IMR-90 (cell line): ENCODE measurements around the gene PTPN13. TPM values are rescaled to one million over a fixed set of nuclear protein-coding genes. Genes with fewer than 3 reads are reported as not detected.
A peak's percentile ranks its signal among the peaks of the same experiment; 100 is the strongest.

Source experiments
- ATAC-seq: fragments of 200-7000 bp; cut with Tn5 transposase; 2 replicates; pipeline ENCODE4 v1.9.1; 2020; ENCODE audit warnings: low read depth, mild to moderate bottlenecking, moderate library complexity
- BruUV-seq: library from RNA; stranded (reverse); fragments of 400-500 nt; replicated peaks from 2 replicates; lab custom pipeline; 2021; lab: Mats Ljungman, UMichigan
- CTCF ChIA-PET: fragments of 300-600 bp; formaldehyde crosslinking; extraction: SDS; loops from one replicate; lab custom pipeline; 2021; ENCODE audit warnings: antibody characterized with exemption; lab: Yijun Ruan, JAX
- POLR2A ChIA-PET: fragments of 300-600 bp; sonication (Branson Sonifier 250); formaldehyde crosslinking; loops from one replicate; lab custom pipeline; 2022; ENCODE audit warnings: antibody characterized with exemption; ENCODE audit not compliant: unreplicated experiment; lab: Charles Lee
- DNase-seq: peaks from one replicate; pipeline ENCODE4 v3.0.0; 2013
- H2AFZ ChIP-seq: replicated peaks from 2 replicates; pipeline ENCODE3; 2013; ENCODE audit warnings: low read length, mild to moderate bottlenecking; ENCODE audit not compliant: poor library complexity
- H2AK5ac ChIP-seq: 2 replicates; pipeline ENCODE4 v1.6.1; 2013; ENCODE audit warnings: low read depth, low read length, inconsistent platforms
- H2AK9ac ChIP-seq: replicated peaks from 2 replicates; pipeline ENCODE3; 2013; ENCODE audit warnings: mild to moderate bottlenecking, low read depth, low read length, moderate library complexity; ENCODE audit not compliant: poor library complexity
- H2BK120ac ChIP-seq: 2 replicates; pipeline ENCODE4 v1.6.1; 2013; ENCODE audit warnings: low read depth, low read length, inconsistent platforms
- H2BK15ac ChIP-seq: 3 replicates; pipeline ENCODE4 v1.6.1; 2013; ENCODE audit warnings: low read depth, low read length, inconsistent platforms
- H2BK20ac ChIP-seq: 2 replicates; pipeline ENCODE4 v1.6.1; 2013; ENCODE audit warnings: low read depth, mild to moderate bottlenecking, inconsistent platforms, low read length, moderate library complexity
- H2BK5ac ChIP-seq: 2 replicates; pipeline ENCODE4 v1.6.1; 2013; ENCODE audit warnings: mild to moderate bottlenecking, low read depth, low read length, inconsistent platforms; ENCODE audit not compliant: poor library complexity, severe bottlenecking
- H3K14ac ChIP-seq: replicated peaks from 2 replicates; pipeline ENCODE4 v1.6.1; 2013; ENCODE audit warnings: low read depth, low read length, inconsistent platforms
- H3K18ac ChIP-seq: 2 replicates; pipeline ENCODE4 v1.6.1; 2013; ENCODE audit warnings: low read depth, low read length, control low read depth
- H3K23ac ChIP-seq: 2 replicates; pipeline ENCODE4 v1.6.1; 2013; ENCODE audit warnings: low read depth, low read length, inconsistent platforms
- H3K27ac ChIP-seq: 2 replicates; pipeline ENCODE4 v1.5.1; 2013; ENCODE audit warnings: mild to moderate bottlenecking, control low read depth, low read length; ENCODE audit not compliant: insufficient read depth
- H3K27me3 ChIP-seq: 2 replicates; pipeline ENCODE4 v1.6.1; 2013; ENCODE audit warnings: low read length; ENCODE audit not compliant: control insufficient read depth, insufficient read depth
- H3K36me3 ChIP-seq: 2 replicates; pipeline ENCODE4 v1.6.1; 2013; ENCODE audit warnings: low read length, mixed read lengths; ENCODE audit not compliant: control insufficient read depth, insufficient read depth
- H3K4ac ChIP-seq: 2 replicates; pipeline ENCODE4 v1.6.1; 2013; ENCODE audit warnings: low read depth, low read length, inconsistent platforms
- H3K4me1 ChIP-seq: 2 replicates; pipeline ENCODE4 v1.6.1; 2013; ENCODE audit warnings: low read length, mixed read lengths; ENCODE audit not compliant: control insufficient read depth, insufficient read depth
- H3K4me2 ChIP-seq: 2 replicates; pipeline ENCODE4 v1.6.1; 2013; ENCODE audit warnings: low read depth, mild to moderate bottlenecking, control low read depth, low read length, moderate library complexity
- H3K4me3 ChIP-seq: 2 replicates; pipeline ENCODE4 v1.5.1; 2013; ENCODE audit warnings: low read depth, mild to moderate bottlenecking, control low read depth, low read length, moderate library complexity; ENCODE audit not compliant: insufficient read depth
- H3K56ac ChIP-seq: 2 replicates; pipeline ENCODE4 v1.6.1; 2013; ENCODE audit warnings: low read length, inconsistent platforms; ENCODE audit not compliant: insufficient read depth; ENCODE audit errors: extremely low read depth
- H3K79me1 ChIP-seq, 2 experiments: 2 replicates each; pipeline ENCODE4 v1.6.1; 2013; ENCODE audit warnings: low read length in 2 of 2, inconsistent platforms in 1 of 2, low read depth in 1 of 2
- H3K9ac ChIP-seq: 2 replicates; pipeline ENCODE4 v1.6.1; 2013; ENCODE audit warnings: low read depth, low read length, control low read depth
- H3K9me1 ChIP-seq: 2 replicates; pipeline ENCODE4 v1.6.1; 2013; ENCODE audit warnings: low read length, inconsistent platforms; ENCODE audit not compliant: insufficient read depth
- H3K9me3 ChIP-seq: 2 replicates; pipeline ENCODE4 v1.6.1; 2013; ENCODE audit warnings: low read length; ENCODE audit not compliant: control insufficient read depth, insufficient read depth
- H4K20me1 ChIP-seq: 2 replicates; pipeline ENCODE4 v1.6.1; 2013; ENCODE audit warnings: low read length, inconsistent platforms; ENCODE audit not compliant: insufficient read depth
- H4K5ac ChIP-seq: 2 replicates; pipeline ENCODE4 v1.6.1; 2013; ENCODE audit warnings: mild to moderate bottlenecking, low read depth, low read length, control low read depth
- H4K8ac ChIP-seq, 2 experiments: 2 replicates each; pipeline ENCODE4 v1.6.1; 2013; ENCODE audit warnings: low read depth in 2 of 2, low read length in 2 of 2, control low read depth in 1 of 2, inconsistent platforms in 1 of 2
- H4K91ac ChIP-seq: 2 replicates; pipeline ENCODE4 v1.6.1; 2013; ENCODE audit warnings: low read depth, low read length, inconsistent platforms; ENCODE audit not compliant: insufficient read depth
- BHLHE40 ChIP-seq: fragments of 150-350 bp; IDR thresholded peaks from 2 replicates; pipeline ENCODE4 v1.6.1; 2016; ENCODE audit warnings: mild to moderate bottlenecking, low read depth, low read length
- CEBPB ChIP-seq: IDR thresholded peaks from 2 replicates; pipeline ENCODE4 v1.6.1; 2012; ENCODE audit warnings: low read depth, low read length, improper control_type of control experiment
- CHD1 ChIP-seq: IDR thresholded peaks from 2 replicates; pipeline ENCODE4 v1.6.1; 2012; ENCODE audit warnings: low read depth, low read length, improper control_type of control experiment
- FOS ChIP-seq: fragments of 150-350 bp; IDR thresholded peaks from 2 replicates; pipeline ENCODE4 v1.6.1; 2016; ENCODE audit warnings: low read depth, low read length
- MAFK ChIP-seq: IDR thresholded peaks from 2 replicates; pipeline ENCODE4 v1.6.1; 2012; ENCODE audit warnings: low read depth, low read length, improper control_type of control experiment
- MAZ ChIP-seq: IDR thresholded peaks from 2 replicates; pipeline ENCODE4 v1.6.1; 2012; ENCODE audit warnings: low read depth, mild to moderate bottlenecking, low read length, improper control_type of control experiment, moderate library complexity, borderline replicate concordance
- MXI1 ChIP-seq: IDR thresholded peaks from 2 replicates; pipeline ENCODE4 v1.6.1; 2012; ENCODE audit warnings: low read depth, mild to moderate bottlenecking, low read length, moderate library complexity, borderline replicate concordance
- NFE2L2 ChIP-seq: fragments of 150-350 bp; IDR thresholded peaks from 2 replicates; pipeline ENCODE4 v1.6.1; 2016; ENCODE audit warnings: low read depth, mild to moderate bottlenecking, low read length
- POLR2A ChIP-seq: IDR thresholded peaks from 2 replicates; pipeline ENCODE4 v1.6.1; 2012; ENCODE audit warnings: mild to moderate bottlenecking, low read depth, low read length
- RAD21 ChIP-seq: IDR thresholded peaks from 2 replicates; pipeline ENCODE4 v1.6.1; 2012; ENCODE audit warnings: low read length, improper control_type of control experiment
- RCOR1 ChIP-seq: IDR thresholded peaks from 2 replicates; pipeline ENCODE4 v1.6.1; 2012; ENCODE audit warnings: mild to moderate bottlenecking, low read length, improper control_type of control experiment; ENCODE audit not compliant: insufficient replicate concordance
- RFX5 ChIP-seq: IDR thresholded peaks from 2 replicates; pipeline ENCODE4 v1.8.0; 2012; ENCODE audit warnings: low read depth, mild to moderate bottlenecking, low read length, moderate library complexity
- SMC3 ChIP-seq: fragments of 150-350 bp; IDR thresholded peaks from 2 replicates; pipeline ENCODE4 v1.6.1; 2016; ENCODE audit warnings: low read depth, mild to moderate bottlenecking, antibody characterized with exemption, low read length, moderate library complexity
- WGBS, 2 experiments: methylation state at CpG; one replicate each; pipeline versions ENCODE4 v1.1.5 to v1.1.7; 2013; ENCODE audit warnings: missing lambda C conversion rate in 2 of 2; ENCODE audit not compliant: insufficient read length in 1 of 2; ENCODE audit errors: extremely low coverage in 2 of 2; 5-methylcytosine and 5-hydroxymethylcytosine counted together
- dilution Hi-C: fragments of 300-500 bp; cut with HindIII; formaldehyde crosslinking; loops from one replicate; pipeline ENCODE4 v1.14.3; 2018; ENCODE audit warnings: low sequenced_read_pairs; ENCODE audit not compliant: unreplicated experiment
- in situ Hi-C: fragments of 300-500 bp; cut with MboI; formaldehyde crosslinking; loops from 3 replicates; pipeline ENCODE4 v1.14.3; 2019; ENCODE audit warnings: low sequenced_read_pairs, inconsistent platforms, mixed read lengths
- intact Hi-C: fragments of 100-400 bp; cut with micrococcal nuclease; formaldehyde crosslinking; loops from 2 replicates; pipeline ENCODE4 v1.10.0; 2022
- polyA plus RNA-seq, 3 experiments: library from polyadenylated mRNA; depleted of rRNA; stranded (reverse); fragments of >200 nt; gene quantifications; 2 replicates each; pipeline ENCODE4 v1.2.3, GENCODE V29; 2012; ENCODE audit warnings: low replicate concordance in 1 of 3
- total RNA-seq: library from RNA; depleted of rRNA; stranded (reverse); fragments of >200 nt; gene quantifications from 2 replicates; pipeline ENCODE4 v1.2.3, GENCODE V29; 2012
- TF ChIP-seq, protein P1 (sequence below): fragments of 150-350 bp; IDR thresholded peaks from 2 replicates; pipeline ENCODE4 v1.6.1; 2017; ENCODE audit warnings: mild to moderate bottlenecking, antibody characterized with exemption, low read length, low read depth
- TF ChIP-seq, protein P2 (sequence below): conservative IDR thresholded peaks from 2 replicates; pipeline ENCODE4 v1.5.1; 2012; ENCODE audit warnings: mild to moderate bottlenecking, low read depth, low read length, improper control_type of control experiment
- TF ChIP-seq, protein P3 (sequence below): fragments of 150-350 bp; IDR thresholded peaks from 2 replicates; pipeline ENCODE4 v1.6.1; 2016; ENCODE audit warnings: low read depth, mild to moderate bottlenecking, low read length, moderate library complexity, borderline replicate concordance

The PTPN13 gene
- total and polyA plus RNA-seq, 2 of the 4 experiments (the other 2 are of a cell fraction), result 7.7 to 29.0 TPM

DNA sequence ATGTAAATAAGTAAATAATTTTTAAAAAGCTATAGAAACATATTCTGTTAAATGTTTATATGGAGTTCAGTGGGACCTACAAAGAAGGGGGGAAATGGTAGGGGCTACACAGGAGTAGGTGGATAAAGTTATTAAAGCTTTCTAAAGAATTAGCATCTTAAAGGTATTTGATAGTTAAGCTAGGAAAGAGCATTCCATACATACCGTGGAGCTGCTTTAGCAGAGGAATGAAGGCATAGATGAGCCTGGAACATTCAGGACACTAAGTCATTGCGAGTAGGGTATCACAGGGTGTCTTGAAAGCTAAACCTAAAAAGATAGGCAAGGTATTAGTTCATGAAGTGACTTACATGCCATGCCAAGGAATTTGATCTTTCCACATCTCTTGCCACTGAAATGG is 194.7 kb downstream of the PTPN13 start:
- Histone ChIP-seq H2BK120ac (no peak overlapping the region), H2BK20ac (no peak overlapping the region), H3K56ac (no peak overlapping the region), H3K9me1 (no peaks in the 10 kb centered on the region), H3K23ac (no peak overlapping the region), H3K27me3 (no peaks in the 10 kb centered on the region), H2AFZ (no peak overlapping the region), H3K14ac (no peak overlapping the region), H4K91ac (no peak overlapping the region), H3K18ac (no peak overlapping the region), H2AK9ac (no peak overlapping the region), H4K5ac (no peak overlapping the region), H2AK5ac (no peak overlapping the region), H3K4me2 (no peak overlapping the region), H3K79me1 (no peaks in the 10 kb centered on the region), H2BK15ac (no peak overlapping the region), H3K9ac (no peak overlapping the region), H4K8ac (no peak overlapping the region), H3K27ac (no peak overlapping the region), H3K36me3 (peaks cover 15% of the 10 kb centered on the region), H3K9me3 (no peaks in the 10 kb centered on the region), H3K4me3 (no peak overlapping the region), H3K4me1 (0 out of 2 replicates have a peak, but pooled peaks cover 2% of the 10 kb centered on the region), H4K20me1 (no peaks in the 10 kb centered on the region), H2BK5ac (no peak overlapping the region), H3K4ac (no peak overlapping the region)
- DNase-seq (no peak), ATAC-seq (peak; percentile 65)
- intact Hi-C loops, result no loop called here
- WGBS, 2 experiments, result no CpG with 5 or more reads among the region's 2 CpGs
- dilution Hi-C loops, result no loop called here
- TF ChIP-seq MAZ, result no peak
- TF ChIP-seq, protein P1, sequence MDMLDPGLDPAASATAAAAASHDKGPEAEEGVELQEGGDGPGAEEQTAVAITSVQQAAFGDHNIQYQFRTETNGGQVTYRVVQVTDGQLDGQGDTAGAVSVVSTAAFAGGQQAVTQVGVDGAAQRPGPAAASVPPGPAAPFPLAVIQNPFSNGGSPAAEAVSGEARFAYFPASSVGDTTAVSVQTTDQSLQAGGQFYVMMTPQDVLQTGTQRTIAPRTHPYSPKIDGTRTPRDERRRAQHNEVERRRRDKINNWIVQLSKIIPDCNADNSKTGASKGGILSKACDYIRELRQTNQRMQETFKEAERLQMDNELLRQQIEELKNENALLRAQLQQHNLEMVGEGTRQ, result no peak
- no peak for TF ChIP-seq FOS
- no peak for TF ChIP-seq RFX5
- TF ChIP-seq CHD1, result no peak
- no peak for TF ChIP-seq NFE2L2
- TF ChIP-seq, protein P2, sequence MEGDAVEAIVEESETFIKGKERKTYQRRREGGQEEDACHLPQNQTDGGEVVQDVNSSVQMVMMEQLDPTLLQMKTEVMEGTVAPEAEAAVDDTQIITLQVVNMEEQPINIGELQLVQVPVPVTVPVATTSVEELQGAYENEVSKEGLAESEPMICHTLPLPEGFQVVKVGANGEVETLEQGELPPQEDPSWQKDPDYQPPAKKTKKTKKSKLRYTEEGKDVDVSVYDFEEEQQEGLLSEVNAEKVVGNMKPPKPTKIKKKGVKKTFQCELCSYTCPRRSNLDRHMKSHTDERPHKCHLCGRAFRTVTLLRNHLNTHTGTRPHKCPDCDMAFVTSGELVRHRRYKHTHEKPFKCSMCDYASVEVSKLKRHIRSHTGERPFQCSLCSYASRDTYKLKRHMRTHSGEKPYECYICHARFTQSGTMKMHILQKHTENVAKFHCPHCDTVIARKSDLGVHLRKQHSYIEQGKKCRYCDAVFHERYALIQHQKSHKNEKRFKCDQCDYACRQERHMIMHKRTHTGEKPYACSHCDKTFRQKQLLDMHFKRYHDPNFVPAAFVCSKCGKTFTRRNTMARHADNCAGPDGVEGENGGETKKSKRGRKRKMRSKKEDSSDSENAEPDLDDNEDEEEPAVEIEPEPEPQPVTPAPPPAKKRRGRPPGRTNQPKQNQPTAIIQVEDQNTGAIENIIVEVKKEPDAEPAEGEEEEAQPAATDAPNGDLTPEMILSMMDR, result no peak
- no peak for TF ChIP-seq RCOR1
- TF ChIP-seq, protein P3, sequence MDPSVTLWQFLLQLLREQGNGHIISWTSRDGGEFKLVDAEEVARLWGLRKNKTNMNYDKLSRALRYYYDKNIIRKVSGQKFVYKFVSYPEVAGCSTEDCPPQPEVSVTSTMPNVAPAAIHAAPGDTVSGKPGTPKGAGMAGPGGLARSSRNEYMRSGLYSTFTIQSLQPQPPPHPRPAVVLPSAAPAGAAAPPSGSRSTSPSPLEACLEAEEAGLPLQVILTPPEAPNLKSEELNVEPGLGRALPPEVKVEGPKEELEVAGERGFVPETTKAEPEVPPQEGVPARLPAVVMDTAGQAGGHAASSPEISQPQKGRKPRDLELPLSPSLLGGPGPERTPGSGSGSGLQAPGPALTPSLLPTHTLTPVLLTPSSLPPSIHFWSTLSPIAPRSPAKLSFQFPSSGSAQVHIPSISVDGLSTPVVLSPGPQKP, result no peak
- TF ChIP-seq CEBPB, result no peak
- no peak for TF ChIP-seq SMC3
- TF ChIP-seq BHLHE40, result no peak
- no peak for TF ChIP-seq MAFK
- TF ChIP-seq RAD21, result no peak
- TF ChIP-seq MXI1, result no peak
- TF ChIP-seq POLR2A, result no peak
- POLR2A ChIA-PET, result no interaction called here
- in situ Hi-C loops, result no loop called here
- no TSS peak for BruUV-seq
- CTCF ChIA-PET, result no interaction called here
